Keratinocyte (primary cell): ENCODE data around the gene TEFM.
"Not testable (repeated sequence)": the region's sequence is repeated elsewhere in the genome, so short reads cannot be mapped to it uniquely, and the experiment has no call there.

ENCODE experiments used
- EZH2 ChIP-seq: IDR thresholded peaks from one replicate; pipeline ENCODE4 v1.6.1; 2012; ENCODE audit warnings: inconsistent platforms, mild to moderate bottlenecking, low read length, moderate library complexity
- TF ChIP-seq, protein P1 (sequence below), 3 experiments: IDR thresholded peaks in 1 of 3; conservative IDR thresholded peaks in 1 of 3; optimal IDR thresholded peaks in 1 of 3; 2 replicates in 2 of 3; 3 replicates in 1 of 3; pipeline versions ENCODE3 to v1.5.1; 2011; ENCODE audit warnings: low read length in 3 of 3, mild to moderate bottlenecking in 3 of 3, moderate library complexity in 2 of 3, control low read depth in 1 of 3, inconsistent platforms in 1 of 3; ENCODE audit not compliant: insufficient read depth in 2 of 3; ENCODE audit errors: extremely low read depth in 1 of 3

DNA sequence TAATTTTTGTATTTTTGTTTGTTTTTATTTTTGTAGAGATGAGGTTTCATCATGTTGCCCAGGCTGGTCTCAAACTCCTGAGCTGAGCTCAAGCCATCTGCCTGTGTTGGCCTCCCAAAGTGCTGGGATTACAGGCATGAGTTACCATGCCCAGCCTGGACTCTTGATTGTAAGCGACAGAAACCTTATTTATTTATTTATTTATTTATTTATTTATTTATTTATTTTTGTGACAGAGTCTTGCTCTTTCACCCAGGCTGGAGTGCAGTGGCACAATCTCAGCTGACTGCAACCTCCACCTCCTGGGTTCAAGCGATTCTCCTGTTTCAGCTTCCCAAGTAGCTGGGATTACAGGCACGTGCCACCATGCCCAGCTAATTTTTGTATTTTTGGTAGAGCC, 23.8 kb upstream of the TEFM start:
- TF ChIP-seq, protein P1, sequence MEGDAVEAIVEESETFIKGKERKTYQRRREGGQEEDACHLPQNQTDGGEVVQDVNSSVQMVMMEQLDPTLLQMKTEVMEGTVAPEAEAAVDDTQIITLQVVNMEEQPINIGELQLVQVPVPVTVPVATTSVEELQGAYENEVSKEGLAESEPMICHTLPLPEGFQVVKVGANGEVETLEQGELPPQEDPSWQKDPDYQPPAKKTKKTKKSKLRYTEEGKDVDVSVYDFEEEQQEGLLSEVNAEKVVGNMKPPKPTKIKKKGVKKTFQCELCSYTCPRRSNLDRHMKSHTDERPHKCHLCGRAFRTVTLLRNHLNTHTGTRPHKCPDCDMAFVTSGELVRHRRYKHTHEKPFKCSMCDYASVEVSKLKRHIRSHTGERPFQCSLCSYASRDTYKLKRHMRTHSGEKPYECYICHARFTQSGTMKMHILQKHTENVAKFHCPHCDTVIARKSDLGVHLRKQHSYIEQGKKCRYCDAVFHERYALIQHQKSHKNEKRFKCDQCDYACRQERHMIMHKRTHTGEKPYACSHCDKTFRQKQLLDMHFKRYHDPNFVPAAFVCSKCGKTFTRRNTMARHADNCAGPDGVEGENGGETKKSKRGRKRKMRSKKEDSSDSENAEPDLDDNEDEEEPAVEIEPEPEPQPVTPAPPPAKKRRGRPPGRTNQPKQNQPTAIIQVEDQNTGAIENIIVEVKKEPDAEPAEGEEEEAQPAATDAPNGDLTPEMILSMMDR (optimal IDR thresholded peaks at IDR 0.05 in 1 of 3, IDR thresholded peaks at IDR 0.05 in 1 of 3, conservative IDR thresholded peaks at IDR 0.05 in 1 of 3; ENCODE audit: extremely low read depth in 1 of 3, insufficient read depth in 2 of 3, low read length in 3 of 3), result not testable (repeated sequence)
- not testable (repeated sequence) for TF ChIP-seq EZH2
